ENCODE measurements around the gene GPR12. TPM values are rescaled to one million over a fixed set of nuclear protein-coding genes. Genes with fewer than 3 reads are reported as not detected.

The GPR12 gene, protein sequence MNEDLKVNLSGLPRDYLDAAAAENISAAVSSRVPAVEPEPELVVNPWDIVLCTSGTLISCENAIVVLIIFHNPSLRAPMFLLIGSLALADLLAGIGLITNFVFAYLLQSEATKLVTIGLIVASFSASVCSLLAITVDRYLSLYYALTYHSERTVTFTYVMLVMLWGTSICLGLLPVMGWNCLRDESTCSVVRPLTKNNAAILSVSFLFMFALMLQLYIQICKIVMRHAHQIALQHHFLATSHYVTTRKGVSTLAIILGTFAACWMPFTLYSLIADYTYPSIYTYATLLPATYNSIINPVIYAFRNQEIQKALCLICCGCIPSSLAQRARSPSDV
- total RNA-seq, result not detected

GRCh38 chr13:26759907-26760831 is at the start of gene GPR12:
Gene GPR12, minus strand, starts transcription at chr13:26760786. Its CDS starts 959 bp downstream, at chr13:26759827.
- no peak for DNase-seq
- H3K27ac Mint-ChIP-seq, result no peak within 1 kb of the TSS
- peak within 1 kb of the TSS; percentile 49 for H3K4me3 Mint-ChIP-seq
- intact Hi-C loops (cut with micrococcal nuclease), result no loop called here
- H3K4me1 Mint-ChIP-seq (ENCODE audit: low read depth), result peaks cover 9% of the 10 kb centered on the region
- H3K36me3 Mint-ChIP-seq (ENCODE audit: low read depth), result no peaks in the 10 kb centered on the region
- no peaks in the 10 kb centered on the region for H3K9me3 Mint-ChIP-seq
- CTCF ChIA-PET, result no interaction called here
- H3K27me3 Mint-ChIP-seq (ENCODE audit: low read depth), result peaks cover 48% of the 10 kb centered on the region

DNA sequence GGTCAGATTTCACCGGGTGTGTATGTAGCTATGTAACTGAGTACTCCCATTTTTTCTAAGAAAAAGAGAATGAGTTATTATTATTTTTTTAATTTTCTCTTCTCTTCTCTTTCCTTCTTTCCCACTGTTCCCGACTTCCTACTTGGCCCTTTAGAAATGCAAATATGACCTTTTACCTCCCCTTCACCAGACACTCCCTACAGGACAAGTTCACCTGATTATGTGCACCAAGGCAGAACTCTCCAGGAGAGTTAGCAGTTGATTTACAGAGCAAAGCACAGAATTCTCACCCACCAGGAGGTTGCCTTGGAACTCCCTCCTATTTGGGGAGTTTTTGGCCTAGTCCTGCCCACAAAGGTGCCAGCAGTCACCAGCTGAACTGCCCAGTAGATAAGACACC is 49.5 kb upstream of the GPR12 start:
- intact Hi-C loops (cut with micrococcal nuclease), result no loop called here
- CTCF ChIA-PET, result interaction anchor here (1.2 kb wide), 1 partner anchor 63 kb away, joined by 3 read pairs; no protein-coding TSS in a partner anchor

GRCh38 chr13:26806891-26807290 is 46.3 kb upstream of the GPR12 start:
- H3K4me1 Mint-ChIP-seq (ENCODE audit: low read depth), result no peaks in the 10 kb centered on the region
- no peak overlapping the region for H3K4me3 Mint-ChIP-seq
- H3K36me3 Mint-ChIP-seq (ENCODE audit: low read depth), result no peaks in the 10 kb centered on the region
- intact Hi-C loops (cut with micrococcal nuclease), result no loop called here
- CTCF ChIA-PET, result no interaction called here
- DNase-seq, result no peak
- peaks cover 22% of the 10 kb centered on the region for H3K27me3 Mint-ChIP-seq (ENCODE audit: low read depth)
- H3K27ac Mint-ChIP-seq, result no peak overlapping the region
- peaks cover 7% of the 10 kb centered on the region for H3K9me3 Mint-ChIP-seq

More for the DNA sequence above, 49.5 kb upstream of the GPR12 start:
- Mint-ChIP-seq H3K27me3 (ENCODE audit: low read depth) (peaks cover 16% of the 10 kb centered on the region), H3K27ac (no peak overlapping the region), H3K9me3 (no peaks in the 10 kb centered on the region), H3K4me3 (no peak overlapping the region), H3K36me3 (ENCODE audit: low read depth) (no peaks in the 10 kb centered on the region), H3K4me1 (ENCODE audit: low read depth) (no peaks in the 10 kb centered on the region)
- DNase-seq, result no peak

GRCh38 chr13:26787961-26788360 is 27.4 kb upstream of the GPR12 start:
- no peak for DNase-seq
- Mint-ChIP-seq H3K4me1 (ENCODE audit: low read depth) (peaks cover 13% of the 10 kb centered on the region), H3K27ac (no peak overlapping the region), H3K27me3 (ENCODE audit: low read depth) (no peaks in the 10 kb centered on the region), H3K9me3 (no peaks in the 10 kb centered on the region), H3K36me3 (ENCODE audit: low read depth) (no peaks in the 10 kb centered on the region), H3K4me3 (no peak overlapping the region)
- intact Hi-C loops (cut with micrococcal nuclease), result loop anchor here (5.0 kb wide), 1 partner anchor 66 kb away; no protein-coding TSS in a partner anchor
- CTCF ChIA-PET, result no interaction called here

DNA sequence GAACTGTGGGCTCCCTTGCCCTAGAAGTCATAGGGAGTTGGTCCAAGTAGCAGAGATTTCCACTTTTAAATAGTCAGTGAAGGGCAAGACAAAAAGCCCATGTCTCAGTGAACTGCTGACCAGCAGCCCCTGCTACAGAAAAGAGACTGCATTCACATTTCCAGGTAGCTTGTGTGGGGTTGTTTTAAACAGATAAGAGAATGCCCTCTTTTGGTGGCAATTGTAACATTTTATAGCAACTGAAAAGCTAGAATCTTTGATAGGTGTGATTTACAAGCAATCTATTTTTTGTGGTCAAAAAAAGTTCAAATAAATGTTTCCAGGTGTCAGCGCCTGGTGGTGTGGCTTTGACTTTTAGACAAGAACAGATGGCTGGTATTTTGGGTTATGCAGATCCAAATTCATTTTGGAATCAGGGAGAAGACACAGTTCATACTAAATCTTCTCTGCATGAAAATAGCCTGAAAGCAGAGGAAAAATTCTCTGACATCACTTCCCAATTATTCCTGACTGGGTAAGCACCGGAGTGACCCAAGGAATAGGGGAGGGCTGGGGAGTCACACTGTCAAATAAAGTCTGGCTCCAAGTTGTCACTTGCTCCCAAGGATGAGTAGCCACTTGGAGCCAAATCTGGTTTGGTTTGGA is 26.2 kb upstream of the GPR12 start:
- no peak for DNase-seq
- intact Hi-C loops (cut with micrococcal nuclease), result loop anchor here (1.0 to 5.0 kb wide), 2 partner anchors 64 to 79 kb away; no protein-coding TSS in a partner anchor
- no peaks in the 10 kb centered on the region for H3K36me3 Mint-ChIP-seq (ENCODE audit: low read depth)
- no peaks in the 10 kb centered on the region for H3K27me3 Mint-ChIP-seq (ENCODE audit: low read depth)
- CTCF ChIA-PET, result interaction anchor here (0.6 to 0.9 kb wide), 2 partner anchors 86 to 88 kb away, joined by 3 to 5 read pairs; no protein-coding TSS in a partner anchor
- H3K4me3 Mint-ChIP-seq, result no peak overlapping the region
- no peaks in the 10 kb centered on the region for H3K9me3 Mint-ChIP-seq
- H3K27ac Mint-ChIP-seq, result no peak overlapping the region
- peaks cover 13% of the 10 kb centered on the region for H3K4me1 Mint-ChIP-seq (ENCODE audit: low read depth)

DNA sequence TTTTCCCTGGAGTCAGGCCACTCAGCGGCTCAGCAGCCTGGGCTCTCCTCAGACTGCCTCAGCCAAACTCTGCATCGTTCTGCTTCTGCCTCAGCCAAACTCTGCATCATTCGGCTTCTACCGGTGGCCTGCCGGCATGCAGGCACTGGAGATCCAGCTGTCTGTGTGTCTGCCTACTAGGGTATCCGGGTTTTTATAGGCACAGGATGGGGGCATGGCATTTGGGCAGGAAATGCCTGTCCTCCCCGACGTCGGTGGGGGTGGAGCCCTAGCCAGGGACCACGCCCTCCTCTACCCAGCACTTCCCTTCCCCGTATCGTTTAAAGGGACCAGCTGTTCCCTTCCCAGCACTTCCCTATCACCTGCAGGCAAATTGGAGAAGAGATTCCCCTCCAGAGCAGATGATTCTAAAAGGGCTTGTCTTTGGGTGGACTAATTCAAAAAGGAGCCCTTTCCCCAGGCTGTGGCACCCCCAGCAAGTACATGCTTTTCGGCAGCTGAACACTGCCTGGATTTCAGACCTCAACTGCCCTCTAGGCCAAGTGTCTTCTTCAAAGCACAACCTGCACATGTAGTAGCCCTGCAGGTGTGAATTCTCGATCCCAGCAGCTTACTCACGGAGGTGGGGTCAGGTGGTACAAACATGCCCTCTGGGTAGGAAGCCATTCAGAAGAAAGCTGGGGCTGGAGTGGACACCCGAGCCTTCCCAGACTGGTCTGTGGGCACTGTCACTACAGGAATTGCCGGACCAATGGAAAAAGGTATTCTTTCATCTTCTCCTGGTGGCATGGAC is 25.4 kb upstream of the GPR12 start:
- CTCF ChIA-PET, result interaction anchor here (0.6 to 0.9 kb wide), 4 partner anchors 81 to 258 kb away, joined by 3 to 6 read pairs (median 4); no protein-coding TSS in a partner anchor
- intact Hi-C loops (cut with micrococcal nuclease), result loop anchor here (1.0 to 5.0 kb wide), 2 partner anchors 64 to 79 kb away; no protein-coding TSS in a partner anchor
- H3K27me3 Mint-ChIP-seq (ENCODE audit: low read depth), result no peaks in the 10 kb centered on the region
- H3K4me1 Mint-ChIP-seq (ENCODE audit: low read depth), result peaks cover 13% of the 10 kb centered on the region
- H3K27ac Mint-ChIP-seq, result no peak overlapping the region
- H3K4me3 Mint-ChIP-seq, result peak overlapping the region; percentile 75
- no peaks in the 10 kb centered on the region for H3K36me3 Mint-ChIP-seq (ENCODE audit: low read depth)
- peak; percentile 70 for DNase-seq
- no peaks in the 10 kb centered on the region for H3K9me3 Mint-ChIP-seq

DNA sequence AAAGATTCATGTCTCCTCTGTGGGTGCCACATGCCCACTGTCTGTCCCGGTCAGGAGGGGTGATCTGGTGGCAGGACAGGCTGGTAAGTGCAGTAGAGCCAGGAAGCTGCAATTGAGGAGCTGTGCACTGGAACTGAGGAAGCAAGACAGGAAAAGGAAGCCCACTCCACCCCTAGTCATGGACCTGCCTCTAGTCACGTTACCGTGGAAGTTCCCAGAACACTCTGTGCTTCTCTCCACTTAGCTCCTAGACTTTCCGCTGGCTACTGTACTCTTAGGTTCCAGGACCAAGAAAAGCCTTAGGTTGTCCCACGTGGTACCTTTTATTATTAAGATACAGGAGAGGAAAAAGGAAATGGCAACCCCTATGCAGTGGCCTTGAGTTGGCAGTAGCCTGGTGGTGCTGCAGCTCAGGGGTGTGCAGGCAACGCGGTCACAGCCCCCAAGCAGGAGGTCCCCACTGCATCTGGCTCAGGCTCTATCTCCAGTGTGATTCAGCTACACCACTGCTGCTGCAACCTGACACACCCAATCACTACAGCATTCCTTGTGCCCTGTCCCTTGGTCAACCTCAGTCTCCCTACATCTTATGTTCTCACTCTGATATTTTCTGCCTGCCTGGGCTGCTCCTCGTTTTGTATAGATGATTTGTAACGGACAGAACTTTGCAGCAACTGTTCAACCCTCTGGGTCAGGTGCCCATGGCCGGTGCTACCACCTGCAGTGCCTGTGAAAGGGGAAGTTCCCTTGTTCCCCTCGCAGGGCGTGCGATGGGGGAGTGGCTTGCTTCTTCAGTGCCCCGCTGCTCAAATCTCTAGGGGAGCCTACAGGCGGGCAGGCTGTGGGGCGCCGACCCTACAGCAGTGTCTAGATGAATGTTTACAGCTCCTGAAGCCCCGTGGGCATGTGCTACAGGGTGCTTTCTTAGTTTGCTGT is 24.4 kb upstream of the GPR12 start:
- CTCF ChIA-PET, result interaction anchor here (0.6 to 0.9 kb wide), 2 partner anchors 87 to 189 kb away, joined by 3 read pairs; no protein-coding TSS in a partner anchor
- DNase-seq, result peak; percentile 10
- Mint-ChIP-seq H3K36me3 (ENCODE audit: low read depth) (no peaks in the 10 kb centered on the region), H3K4me1 (ENCODE audit: low read depth) (peaks cover 13% of the 10 kb centered on the region), H3K9me3 (no peaks in the 10 kb centered on the region), H3K27me3 (ENCODE audit: low read depth) (peaks cover 5% of the 10 kb centered on the region), H3K27ac (no peak overlapping the region), H3K4me3 (peak overlapping the region; percentile 75)
- intact Hi-C loops (cut with micrococcal nuclease), result loop anchor here (5.0 kb wide), 1 partner anchor 63 kb away; no protein-coding TSS in a partner anchor

DNA sequence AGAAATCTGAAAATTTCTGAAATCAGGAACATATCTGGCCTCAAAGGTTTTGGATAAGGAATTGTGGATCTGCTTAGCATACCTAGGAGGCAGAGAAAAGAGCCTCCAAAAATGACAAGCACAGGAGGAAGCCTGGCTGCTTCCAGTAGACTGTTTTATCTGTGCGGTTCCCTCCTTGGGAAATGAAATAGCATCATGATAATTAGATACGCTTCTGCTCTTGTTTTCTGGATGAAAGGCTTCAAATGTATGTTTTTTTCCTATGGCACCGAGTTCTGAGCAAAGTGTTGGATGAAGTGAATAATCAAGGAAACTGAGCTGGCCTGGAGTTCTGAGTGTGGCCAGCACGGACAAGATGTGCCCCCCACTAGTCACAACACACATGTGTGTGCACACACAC is 19.8 kb upstream of the GPR12 start:
- H3K4me3 Mint-ChIP-seq, result no peak overlapping the region
- H3K9me3 Mint-ChIP-seq, result peaks cover 3% of the 10 kb centered on the region
- peaks cover 5% of the 10 kb centered on the region for H3K27me3 Mint-ChIP-seq (ENCODE audit: low read depth)
- DNase-seq, result no peak
- peaks cover 5% of the 10 kb centered on the region for H3K4me1 Mint-ChIP-seq (ENCODE audit: low read depth)
- no peaks in the 10 kb centered on the region for H3K36me3 Mint-ChIP-seq (ENCODE audit: low read depth)
- intact Hi-C loops (cut with micrococcal nuclease), result no loop called here
- H3K27ac Mint-ChIP-seq, result no peak overlapping the region
- CTCF ChIA-PET, result no interaction called here

DNA sequence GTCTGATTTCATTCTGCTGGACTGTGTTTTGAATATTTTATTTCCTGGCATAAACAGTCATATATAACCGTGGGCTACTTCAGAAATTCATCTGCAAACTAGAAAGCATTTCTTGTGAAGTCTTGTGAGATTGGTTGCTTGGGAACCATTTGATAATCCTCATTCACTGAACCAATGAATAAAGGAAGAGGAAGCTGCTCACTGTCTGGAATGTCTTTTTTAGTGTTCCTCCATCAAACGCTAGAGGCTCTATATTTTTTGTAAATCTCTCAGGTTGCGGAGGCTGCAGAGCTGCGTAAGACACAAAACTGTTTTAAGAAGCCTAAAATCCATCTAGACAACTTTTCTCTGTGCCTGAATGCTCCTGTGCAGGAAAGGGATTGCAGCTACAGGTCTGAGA is 18.7 kb upstream of the GPR12 start:
- no peak for DNase-seq
- intact Hi-C loops (cut with micrococcal nuclease), result no loop called here
- H3K4me3 Mint-ChIP-seq, result no peak overlapping the region
- CTCF ChIA-PET, result no interaction called here
- peaks cover 3% of the 10 kb centered on the region for H3K9me3 Mint-ChIP-seq
- no peak overlapping the region for H3K27ac Mint-ChIP-seq
- H3K4me1 Mint-ChIP-seq (ENCODE audit: low read depth), result no peaks in the 10 kb centered on the region
- H3K36me3 Mint-ChIP-seq (ENCODE audit: low read depth), result no peaks in the 10 kb centered on the region
- H3K27me3 Mint-ChIP-seq (ENCODE audit: low read depth), result peaks cover 5% of the 10 kb centered on the region

GRCh38 chr13:26772531-26772930 is 11.9 kb upstream of the GPR12 start:
- H3K4me1 Mint-ChIP-seq (ENCODE audit: low read depth), result no peaks in the 10 kb centered on the region
- DNase-seq, result no peak
- H3K9me3 Mint-ChIP-seq, result peaks cover 3% of the 10 kb centered on the region
- CTCF ChIA-PET, result no interaction called here
- H3K36me3 Mint-ChIP-seq (ENCODE audit: low read depth), result no peaks in the 10 kb centered on the region
- intact Hi-C loops (cut with micrococcal nuclease), result no loop called here
- peaks cover 7% of the 10 kb centered on the region for H3K27me3 Mint-ChIP-seq (ENCODE audit: low read depth)
- H3K4me3 Mint-ChIP-seq, result no peak overlapping the region
- no peak overlapping the region for H3K27ac Mint-ChIP-seq

DNA sequence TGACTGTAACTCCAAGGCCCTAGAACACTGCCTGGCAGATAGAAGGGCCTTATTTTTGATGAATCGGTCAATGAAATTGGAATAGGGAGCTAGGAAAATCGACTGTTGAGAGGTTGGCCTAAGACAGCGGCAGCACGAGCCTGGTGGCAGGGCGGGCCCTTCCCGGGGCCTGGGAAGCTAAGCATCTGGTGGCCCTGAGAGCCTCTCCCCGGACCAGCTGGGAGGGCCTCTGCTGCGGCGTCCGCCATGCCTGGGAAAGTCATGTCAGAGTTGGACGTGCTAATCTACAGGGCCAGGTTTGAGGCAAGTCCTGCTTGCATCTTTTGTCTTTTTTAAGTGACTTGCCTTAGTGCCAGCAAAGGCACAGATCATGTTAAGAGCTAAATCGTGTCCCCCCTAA is 11.2 kb upstream of the GPR12 start:
- intact Hi-C loops (cut with micrococcal nuclease), result no loop called here
- CTCF ChIA-PET, result no interaction called here
- Mint-ChIP-seq H3K27ac (no peak overlapping the region), H3K4me1 (ENCODE audit: low read depth) (no peaks in the 10 kb centered on the region), H3K36me3 (ENCODE audit: low read depth) (no peaks in the 10 kb centered on the region), H3K27me3 (ENCODE audit: low read depth) (peaks cover 7% of the 10 kb centered on the region), H3K4me3 (no peak overlapping the region), H3K9me3 (peaks cover 3% of the 10 kb centered on the region)
- DNase-seq, result no peak

Data from activated naive CD4-positive, alpha-beta T cell treated with anti-CD3 and anti-CD28 coated beads for 36 hours (primary cell).